Femur (tissue), 1 donor: ENCODE data around the gene EPHA4.
A peak's percentile ranks its signal among the peaks of the same experiment; 100 is the strongest.

Experiments used
- DNase-seq: peaks from one replicate; pipeline ENCODE4 v3.0.0-alpha.2; 2017

Gene EPHA4

DNA sequence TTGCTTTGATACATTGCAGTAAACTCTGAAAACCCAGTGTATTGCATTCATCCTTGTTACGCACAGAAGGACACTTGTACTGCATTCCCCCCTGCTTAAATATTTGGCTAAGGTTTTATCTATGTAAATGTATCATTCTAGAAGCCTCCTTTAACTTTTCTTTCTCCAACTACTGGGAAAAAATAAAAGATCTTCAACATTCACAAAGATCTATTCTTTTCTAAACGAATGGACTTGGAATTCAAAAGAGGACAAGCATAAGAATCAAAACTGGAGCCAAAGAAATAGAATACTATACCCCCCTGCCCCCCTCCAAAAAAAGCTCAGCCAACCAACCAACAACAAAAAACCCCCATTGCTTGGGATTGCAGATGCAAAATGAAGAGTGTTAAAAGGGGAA is 136.9 kb downstream of the EPHA4 start:
- no peak for DNase-seq

DNA sequence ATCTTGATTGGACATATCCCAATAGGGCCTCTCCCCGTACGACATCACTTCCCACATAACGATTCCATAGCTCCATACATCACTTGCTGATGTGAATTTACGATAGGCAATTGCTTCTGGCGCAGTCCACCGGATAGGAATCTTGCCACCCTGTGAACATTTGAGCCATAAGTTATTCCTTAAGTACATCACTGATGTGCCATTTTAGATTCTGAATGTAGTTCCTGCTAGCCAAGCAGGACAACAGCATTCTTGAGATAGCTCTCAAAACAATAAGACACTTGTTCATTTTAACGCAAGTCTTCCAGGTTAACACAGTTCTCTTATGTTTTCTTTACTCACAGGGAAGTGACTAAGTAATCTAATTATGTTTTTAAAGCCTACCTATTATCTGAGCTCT is 138.0 kb downstream of the EPHA4 start:
- DNase-seq: no peak

DNA sequence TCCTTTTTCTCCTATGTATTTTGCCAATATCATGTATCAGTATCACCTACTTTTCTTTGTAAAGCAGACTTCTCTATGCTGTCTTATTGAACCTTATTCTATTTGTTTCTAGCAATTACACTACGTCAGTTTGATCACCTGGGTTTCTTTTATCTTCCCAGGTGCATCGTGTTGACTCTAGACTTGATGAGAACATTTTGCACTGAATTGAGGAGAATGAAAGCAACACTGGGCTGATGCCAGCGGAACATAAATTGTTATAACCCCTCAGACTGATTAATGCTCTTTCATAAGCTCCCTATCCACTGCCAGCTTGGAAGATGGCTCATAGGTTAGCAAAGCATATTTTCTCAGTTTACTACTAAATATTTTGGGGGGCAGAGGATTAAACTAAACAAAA is 140.6 kb downstream of the EPHA4 start:
- no peak for DNase-seq

DNA sequence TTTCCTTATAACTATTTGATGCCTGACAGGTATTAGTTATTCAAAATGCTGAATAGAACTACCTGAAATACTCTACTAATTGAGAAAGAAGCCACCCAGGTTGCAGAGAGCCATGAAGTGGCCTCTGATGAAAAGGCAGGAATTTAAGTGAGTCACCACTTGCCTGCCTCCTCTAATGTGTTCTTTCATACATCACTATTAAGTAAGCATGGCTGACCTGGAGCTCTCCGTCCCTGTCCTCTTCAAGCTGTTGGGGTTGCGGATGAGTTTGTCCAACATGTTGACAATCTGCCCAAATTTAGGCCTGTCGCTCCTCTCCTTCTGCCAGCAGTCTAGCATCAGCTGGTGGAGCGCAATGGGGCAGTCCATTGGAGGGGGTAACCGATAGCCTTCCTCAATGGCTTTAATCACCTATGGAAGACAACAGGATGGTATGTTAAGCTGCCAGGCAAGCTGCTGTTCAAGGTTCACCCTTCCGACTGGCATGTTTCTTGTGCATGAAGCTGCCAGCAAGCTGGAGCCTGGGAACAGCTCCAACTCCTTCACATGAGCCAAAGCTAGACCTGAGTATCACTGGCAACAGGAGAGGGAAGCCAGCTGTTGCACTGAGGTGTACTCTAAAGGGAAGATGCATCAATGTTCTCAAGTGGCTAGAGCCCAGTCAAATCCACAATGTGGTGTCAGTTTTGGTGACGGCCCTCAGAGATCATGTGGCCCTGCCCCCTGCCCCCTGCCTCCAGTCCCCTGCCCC is 142.2 kb downstream of the EPHA4 start:
- DNase-seq: no peak

DNA sequence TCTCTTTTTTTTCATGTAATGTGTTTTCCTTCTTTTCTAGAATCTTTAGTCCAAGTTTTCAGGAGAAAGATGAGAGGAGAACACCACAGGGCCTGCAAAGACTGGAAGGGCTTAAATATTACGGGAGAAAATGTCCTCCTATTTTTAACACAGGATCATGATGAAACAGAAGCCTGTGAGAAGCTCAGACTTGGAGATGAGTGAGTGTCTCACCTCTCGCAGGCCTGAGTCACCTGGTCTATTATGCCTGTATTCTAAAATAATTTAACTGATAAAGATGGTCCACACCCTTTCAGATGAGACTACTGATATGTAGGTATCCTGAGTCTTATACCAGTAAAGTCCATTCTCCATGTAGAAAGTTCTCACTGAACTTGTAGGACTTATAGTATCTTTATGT is 143.2 kb downstream of the EPHA4 start:
- no peak for DNase-seq

DNA sequence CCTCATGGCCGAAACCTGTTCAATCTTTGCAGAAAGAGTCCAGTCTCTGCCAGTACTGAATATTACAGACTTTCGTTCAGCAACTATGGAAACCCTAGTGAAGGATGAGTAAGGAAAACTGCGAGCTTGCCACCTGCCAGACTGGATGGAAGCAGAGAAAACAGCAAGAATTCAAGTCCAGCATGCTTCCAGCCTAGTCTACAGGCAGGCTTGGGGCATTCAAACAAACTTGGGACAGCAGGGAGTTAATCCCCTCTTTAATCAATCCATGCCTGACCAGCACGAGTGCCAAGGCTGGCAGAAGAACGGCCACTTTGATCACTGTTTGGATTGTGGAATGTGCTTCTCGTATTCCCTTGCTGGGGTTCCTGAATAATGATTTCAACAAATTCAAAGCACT is 145.2 kb downstream of the EPHA4 start:
- no peak for DNase-seq

DNA sequence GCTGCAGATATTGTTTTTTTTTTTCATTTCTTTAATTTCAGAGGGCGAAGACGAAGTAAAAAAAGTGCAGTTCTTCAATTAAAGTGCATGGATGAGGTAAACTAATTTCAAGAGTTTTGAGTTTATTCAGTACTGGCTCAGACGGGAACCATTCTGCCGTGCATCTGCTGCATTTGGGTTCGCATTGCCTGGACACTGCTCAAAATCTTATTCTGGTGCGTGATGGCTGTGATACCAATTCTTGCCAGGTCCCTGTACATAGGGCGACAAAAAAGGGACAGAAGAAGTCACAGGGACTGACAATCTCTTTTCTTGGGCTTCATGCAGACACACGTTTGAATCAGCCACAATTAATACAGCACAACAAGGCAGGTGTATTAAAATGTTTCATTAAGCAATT is 146.2 kb downstream of the EPHA4 start:
- DNase-seq: no peak

DNA sequence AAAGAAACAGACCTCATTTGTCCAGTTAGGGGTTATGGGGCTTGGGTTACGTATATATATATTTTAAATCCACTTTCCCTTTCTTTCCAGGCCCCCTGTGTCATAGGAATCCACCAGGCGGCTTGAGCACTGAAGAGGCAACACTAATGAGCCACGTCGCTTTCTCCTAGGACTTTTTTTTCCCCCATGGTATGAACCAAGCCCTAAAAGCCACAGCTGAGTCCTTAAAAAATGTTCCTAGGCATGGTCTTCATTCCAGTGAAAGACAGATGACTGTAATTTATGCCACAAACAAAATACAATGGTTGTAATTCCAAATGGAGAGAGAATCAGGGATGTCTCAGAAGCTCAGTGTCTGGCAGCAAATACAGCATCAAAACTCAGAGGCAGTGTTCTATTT is 146.8 kb downstream of the EPHA4 start:
- DNase-seq: no peak

DNA sequence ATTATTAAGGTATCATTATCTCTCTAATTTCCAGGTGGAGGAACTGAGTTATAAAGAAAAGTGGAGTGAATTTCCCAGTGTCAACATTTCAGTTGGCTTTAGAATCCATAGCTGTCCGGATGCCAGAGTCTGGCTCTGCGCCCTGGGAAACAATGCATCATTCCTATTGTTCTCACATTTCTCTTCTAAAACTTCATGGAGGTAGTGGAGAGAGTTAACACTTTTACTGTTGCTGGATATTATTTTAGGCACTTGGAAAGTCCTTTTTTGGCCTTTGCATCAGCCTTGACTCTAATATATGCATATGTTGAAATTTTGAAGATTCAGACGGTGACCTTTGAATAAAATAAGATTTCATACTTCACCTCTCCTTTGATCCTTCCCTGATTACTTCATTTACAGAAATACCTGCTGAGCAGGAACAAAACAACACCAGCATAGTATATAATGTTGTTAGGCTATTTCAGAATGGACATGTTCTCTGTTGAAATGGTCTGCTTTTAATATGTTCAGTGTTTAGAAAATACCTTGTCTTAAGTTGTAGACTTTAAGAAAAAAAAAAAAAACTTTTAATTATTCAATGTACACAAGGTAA is 148.8 kb downstream of the EPHA4 start:
- DNase-seq: peak; percentile 30

DNA sequence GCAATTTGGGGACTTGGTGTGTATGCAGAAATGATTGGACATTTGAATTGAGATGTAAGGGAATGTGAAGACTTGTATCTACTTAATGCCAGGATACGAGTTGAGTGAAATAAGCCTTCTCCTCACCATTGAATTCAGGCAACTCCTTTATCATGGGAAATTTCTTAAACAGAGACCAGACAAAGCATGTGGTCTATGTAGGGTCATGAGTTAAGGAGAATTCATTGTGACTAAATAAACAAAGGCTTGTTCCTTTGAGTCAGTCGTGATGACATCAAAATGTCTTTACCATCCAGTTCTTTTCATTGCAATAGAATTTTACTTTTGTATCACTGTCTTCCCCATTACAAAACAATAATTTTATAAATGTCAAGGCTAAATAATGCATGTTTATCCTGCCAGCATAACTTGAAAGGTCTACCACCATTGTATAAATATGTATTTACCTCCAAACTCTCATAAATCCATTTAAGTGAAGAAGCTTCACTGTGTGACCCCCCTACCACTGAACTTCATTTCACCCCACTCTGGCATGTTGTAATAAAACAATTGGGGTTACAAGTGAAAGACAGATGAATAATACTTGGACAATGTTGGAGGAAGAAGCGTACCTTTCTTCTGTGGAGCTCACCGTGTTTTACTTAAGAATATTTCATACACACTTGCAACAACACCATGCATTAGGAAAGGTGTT is 149.4 kb downstream of the EPHA4 start:
- DNase-seq: no peak

DNA sequence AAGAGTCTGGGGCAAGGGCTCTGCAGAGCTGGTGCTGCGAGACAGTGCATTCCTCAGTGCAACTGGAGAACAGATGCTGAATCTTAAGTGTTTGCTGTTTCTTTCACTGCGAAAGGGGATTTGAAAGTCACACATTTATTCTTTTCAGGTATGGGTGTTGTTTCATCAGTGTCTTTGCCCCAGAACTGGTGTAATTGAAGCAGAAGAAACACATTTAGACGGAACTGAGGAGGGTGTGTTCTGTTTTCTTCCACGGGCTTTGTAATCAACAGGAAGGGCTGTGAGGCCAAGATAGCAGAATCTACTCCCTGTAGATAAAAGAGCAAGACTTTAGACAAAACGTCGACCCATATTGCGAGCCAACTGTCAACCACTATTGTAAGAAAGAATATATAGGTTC is 151.9 kb downstream of the EPHA4 start:
- DNase-seq: no peak

DNA sequence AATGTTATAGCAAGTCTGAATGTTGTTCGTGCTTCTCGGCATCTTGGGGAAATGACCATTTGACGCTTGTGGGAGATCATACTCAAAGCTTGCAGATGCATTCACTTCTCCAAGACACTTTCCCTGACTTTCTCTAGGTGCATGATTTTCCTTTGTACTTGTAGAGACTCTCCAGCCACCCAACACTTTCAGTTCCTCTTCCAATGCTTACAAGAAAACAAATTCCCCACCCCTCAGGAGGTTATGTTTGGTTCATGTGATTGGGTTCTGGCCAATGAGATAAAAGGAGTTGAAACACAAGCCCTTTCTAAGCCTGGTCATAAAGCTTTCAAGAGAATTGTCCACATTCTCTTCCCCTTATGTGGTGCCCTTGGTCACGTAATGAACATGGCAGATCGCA is 156.3 kb downstream of the EPHA4 start:
- no peak for DNase-seq

DNA sequence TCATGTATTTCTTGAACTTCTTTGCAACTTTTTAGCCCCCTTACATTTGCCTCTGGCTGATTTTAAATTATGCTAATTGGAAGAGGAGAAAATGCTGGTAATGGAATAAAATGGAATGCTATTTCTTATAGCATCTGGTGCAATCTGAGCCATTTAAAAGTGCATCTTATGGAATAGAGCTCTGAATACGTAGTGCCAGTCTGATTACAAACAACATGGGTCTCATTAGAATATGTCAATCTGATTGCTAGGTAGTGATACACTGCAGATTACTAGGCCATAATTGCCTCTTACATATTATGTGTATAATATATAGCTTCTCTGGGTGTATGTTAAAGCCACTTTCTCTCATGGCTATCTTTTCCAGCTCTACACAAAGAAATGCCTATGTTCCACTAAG is 159.1 kb downstream of the EPHA4 start:
- DNase-seq: no peak

DNA sequence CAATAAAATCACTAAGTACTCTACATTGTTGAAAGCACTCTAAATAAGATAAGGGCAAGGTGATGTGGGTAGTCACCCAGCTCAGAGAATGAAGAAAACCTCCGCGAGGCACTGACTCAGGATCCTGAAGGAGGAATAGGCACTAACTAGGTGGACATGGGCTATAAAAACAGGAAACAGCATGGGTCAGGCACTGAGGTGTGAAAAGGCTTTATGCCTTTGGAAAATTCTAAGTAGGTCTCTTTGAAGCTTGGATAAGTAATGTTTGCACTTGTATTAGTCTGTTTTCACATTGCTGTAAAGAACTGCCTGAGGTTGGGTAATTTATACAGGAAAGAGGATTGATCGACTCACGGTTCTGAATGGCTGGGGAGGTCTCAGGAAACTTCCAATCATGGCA is 161.6 kb downstream of the EPHA4 start:
- no peak for DNase-seq

DNA sequence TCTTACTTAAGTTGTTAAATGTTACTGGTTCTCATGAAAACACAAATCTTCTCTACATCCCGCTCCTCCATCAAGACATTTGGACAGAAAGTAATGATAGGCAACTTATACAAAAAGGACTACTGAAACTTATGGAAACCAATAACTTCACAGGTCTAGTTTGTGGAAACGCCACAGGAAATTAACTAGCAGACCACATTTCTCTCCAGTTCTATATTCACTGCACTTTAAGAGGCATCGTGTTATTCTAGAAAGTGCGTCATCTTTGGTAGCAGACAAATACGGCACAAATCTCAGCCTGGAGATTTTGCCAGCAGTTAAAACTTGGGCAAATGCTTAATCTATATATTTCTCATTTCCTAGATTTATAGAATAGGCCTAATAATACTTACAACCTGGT is 164.3 kb downstream of the EPHA4 start:
- no peak for DNase-seq

DNA sequence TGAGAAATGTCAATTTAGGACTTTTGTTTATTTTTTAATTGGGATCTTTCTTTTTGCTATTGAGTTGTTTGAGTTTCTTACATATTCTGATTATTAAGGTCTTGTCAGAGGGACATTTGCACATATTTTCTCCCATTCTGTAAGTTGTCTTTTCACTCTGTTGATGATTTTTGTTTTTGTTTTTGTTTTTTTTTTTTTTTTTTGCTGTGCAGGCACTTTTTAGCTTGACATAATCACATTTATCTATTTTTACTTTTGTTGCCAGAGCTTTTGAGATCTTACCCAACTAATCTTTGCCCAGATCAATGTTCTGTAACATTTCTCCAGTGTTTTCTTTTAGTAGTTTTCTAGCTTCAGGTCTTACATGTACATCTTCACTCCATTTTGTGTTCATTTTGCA is 166.6 kb downstream of the EPHA4 start:
- no peak for DNase-seq

DNA sequence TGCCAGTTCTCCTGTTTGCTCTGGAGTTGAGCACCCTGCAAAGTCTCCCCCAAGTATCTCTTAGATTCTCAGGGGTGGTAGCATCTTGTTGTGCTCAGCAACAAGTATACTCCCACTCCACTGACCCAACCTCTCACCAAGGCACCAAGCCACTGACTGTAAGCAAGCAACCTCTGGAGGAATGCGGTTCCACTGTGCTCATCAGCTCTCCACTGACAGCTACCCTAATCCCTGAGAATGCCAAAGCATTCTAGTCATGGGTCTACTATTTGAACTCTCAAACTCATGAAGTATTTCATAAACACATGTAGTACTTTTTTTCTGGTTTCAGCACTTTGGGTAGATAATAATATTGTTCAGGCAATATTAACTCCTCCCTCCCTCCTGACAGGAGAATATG is 170.0 kb downstream of the EPHA4 start:
- DNase-seq: no peak

DNA sequence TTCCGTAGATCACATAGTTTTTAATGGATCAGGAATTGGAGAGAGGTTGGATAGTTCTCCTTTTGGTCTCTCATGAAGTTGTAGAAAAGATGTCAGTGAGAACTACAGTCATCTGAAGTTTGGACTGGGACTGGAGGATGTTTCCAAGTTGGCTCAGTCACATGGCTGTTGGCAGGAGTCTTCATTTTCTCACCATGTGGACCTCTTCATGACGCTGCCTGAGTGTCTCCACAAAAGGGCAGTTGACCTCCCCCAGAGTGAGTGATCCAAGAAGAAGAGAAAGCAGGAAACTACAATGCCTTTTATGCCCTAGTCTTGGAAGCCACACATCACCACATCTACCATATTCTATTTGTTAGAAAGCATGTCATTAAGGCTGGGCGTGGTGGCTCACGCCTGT is 171.7 kb downstream of the EPHA4 start:
- no peak for DNase-seq

DNA sequence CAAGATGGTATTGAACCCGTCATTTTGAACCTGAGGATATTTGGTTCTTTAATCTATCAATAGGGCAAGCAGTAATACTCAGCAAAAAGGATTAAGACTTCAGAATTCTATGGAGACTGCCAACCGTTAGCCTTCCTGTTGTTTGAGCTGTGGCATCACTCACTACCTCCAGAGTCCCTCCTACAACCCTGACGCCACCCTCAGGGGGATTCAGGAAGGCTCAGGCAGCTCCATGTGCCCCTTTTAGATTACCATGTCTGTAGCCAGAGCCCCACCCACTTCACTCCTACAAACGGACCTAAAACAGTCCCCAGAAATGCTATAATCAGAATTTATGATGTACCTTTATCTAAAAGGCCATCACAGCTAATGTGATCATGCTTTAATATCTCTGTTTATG is 172.9 kb downstream of the EPHA4 start:
- no peak for DNase-seq

DNA sequence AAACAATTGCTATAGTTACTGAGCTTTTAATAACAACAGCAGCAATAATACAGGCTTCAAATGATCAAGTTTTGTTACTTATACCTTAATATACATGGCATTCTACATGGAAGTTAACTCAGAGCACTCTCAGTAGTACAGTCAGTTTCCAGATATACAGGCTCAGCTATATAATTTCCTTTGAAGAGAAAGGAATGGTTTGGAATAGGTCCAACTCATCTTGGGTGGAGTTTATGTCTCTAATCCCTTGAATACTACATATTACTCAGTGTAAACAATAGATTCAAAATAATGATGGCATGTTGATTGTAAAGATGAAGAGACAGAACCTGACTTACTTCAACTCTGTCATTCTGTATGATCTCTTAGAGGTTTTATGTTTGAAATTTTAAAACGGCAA is 174.9 kb downstream of the EPHA4 start:
- no peak for DNase-seq

DNA sequence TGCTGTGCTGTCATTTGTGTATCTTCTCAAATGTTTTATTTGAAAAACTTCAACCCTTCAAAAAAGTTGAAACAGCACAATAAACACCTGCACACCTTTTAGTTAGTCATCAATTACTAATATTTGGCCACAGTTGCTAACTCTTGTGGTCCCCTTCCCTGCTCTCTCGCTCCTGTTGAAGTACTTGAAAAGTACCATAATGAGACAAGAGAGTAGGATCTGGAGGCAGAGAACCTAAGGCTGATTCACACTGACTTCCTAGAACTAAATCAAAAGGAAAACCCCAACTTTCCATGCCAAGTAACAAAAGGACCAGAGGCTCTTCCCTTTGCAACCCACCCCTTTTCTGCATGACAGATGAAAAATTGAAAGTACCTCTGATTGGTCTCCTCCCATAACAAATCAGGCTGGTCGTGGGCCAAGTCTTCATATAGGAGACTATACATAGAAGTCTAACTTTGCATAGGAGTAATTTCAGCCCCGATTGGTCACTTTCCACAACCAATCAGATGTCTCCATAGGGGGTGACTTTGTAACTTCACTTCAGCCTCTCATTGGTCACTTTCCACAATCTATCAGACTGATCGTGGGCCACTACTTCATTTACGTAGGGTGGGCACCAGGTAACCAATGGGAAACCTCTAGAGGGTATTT is 179.7 kb downstream of the EPHA4 start:
- no peak for DNase-seq

DNA sequence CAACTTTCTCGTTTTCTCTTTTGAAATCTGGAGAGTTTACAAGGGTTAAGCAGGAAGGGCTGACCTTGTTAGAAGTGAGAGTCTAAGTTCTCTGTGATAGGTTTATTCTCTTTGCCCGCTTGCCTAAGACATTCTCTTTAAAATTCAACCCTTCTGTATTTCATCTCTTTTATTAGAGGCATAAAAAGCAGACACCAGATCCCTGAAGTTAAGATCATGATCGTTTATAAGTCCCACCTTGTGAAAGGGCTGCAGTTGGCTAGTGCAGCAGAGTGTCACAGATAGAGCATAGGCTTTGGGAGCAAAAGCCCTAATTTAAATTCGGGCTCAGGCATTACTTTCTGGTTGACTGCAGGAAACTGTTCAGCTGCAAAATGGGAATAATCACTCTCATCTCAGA is 181.2 kb downstream of the EPHA4 start:
- no peak for DNase-seq

DNA sequence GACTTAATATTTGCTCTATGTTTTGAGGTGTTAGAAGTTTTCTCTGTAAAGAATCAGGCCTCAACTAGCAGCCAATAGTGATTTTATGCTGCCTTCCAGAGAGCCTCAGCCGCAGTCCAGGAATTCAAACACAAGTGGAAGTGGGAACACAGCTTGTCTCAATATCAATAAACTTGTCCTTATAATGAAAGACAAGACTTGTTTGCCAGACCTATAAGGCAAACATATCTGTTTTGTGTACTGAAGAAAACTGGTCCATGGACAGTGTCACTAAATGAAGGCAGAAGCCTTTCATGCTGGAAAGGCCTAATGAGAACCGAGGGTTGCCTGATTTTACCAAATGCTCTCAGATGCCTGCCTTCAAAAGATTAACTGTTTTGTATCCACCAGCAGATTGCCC is 182.2 kb downstream of the EPHA4 start:
- DNase-seq: no peak

DNA sequence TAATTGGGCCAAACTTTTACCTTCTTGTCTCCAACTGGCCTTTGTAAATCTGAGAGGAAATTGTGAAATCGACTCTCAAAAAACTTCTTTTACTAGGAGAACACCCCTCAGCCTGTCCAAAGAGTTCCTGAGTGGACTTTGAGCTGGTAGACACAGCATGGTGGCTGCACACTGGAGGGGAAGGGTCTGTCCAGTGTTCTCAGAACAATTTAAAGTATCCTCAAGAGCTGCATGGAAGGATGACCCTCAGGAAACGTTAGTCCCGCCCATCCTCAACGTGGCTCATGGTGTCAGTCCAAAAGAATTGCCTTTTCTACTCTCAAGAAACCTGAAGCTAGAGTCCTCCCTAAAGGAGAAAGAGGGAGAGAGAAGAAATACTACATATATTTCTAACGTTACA is 182.7 kb downstream of the EPHA4 start:
- no peak for DNase-seq
